Measurements from ENCODE around the gene BACE2.

Gene BACE2

GRCh38 chr21:41167348-41168342 is at the start of gene BACE2:
BACE2 (plus strand) TSS chr21:41168160; CDS start chr21:41168264, 104 bp downstream.
- DNase-seq = peak; percentile 21

GRCh38 chr21:41119901-41120300 is 48.1 kb upstream of the BACE2 start:
- no peak for DNase-seq

GRCh38 chr21:41120997-41121396 is 47.0 kb upstream of the BACE2 start:
- no peak for DNase-seq

- peak; percentile 74 for DNase-seq
Observed at GRCh38 chr21:41121785-41122415, 46.1 kb upstream of the BACE2 start.

GRCh38 chr21:41124641-41125201 is 43.2 kb upstream of the BACE2 start:
- no peak for DNase-seq

GRCh38 chr21:41128981-41129380 is 39.0 kb upstream of the BACE2 start:
- DNase-seq = no peak

GRCh38 chr21:41130883-41131282 is 37.1 kb upstream of the BACE2 start:
- no peak for DNase-seq

GRCh38 chr21:41133874-41134522 is 34.0 kb upstream of the BACE2 start:
- DNase-seq = no peak

- no peak for DNase-seq
Observed at GRCh38 chr21:41135746-41136145, 32.2 kb upstream of the BACE2 start.

- DNase-seq = no peak
Observed at GRCh38 chr21:41136286-41136685, 31.7 kb upstream of the BACE2 start.

GRCh38 chr21:41137401-41137800 is 30.6 kb upstream of the BACE2 start:
- no peak for DNase-seq

GRCh38 chr21:41137889-41138288 is 30.1 kb upstream of the BACE2 start:
- DNase-seq = no peak

- DNase-seq = no peak
Observed at GRCh38 chr21:41138711-41139110, 29.2 kb upstream of the BACE2 start.

GRCh38 chr21:41139275-41139674 is 28.7 kb upstream of the BACE2 start:
- no peak for DNase-seq

GRCh38 chr21:41139951-41140350 is 28.0 kb upstream of the BACE2 start:
- no peak for DNase-seq

GRCh38 chr21:41141031-41141457 is 26.9 kb upstream of the BACE2 start:
- DNase-seq = no peak

- peak; percentile 45 for DNase-seq
Observed at GRCh38 chr21:41142051-41142795, 25.7 kb upstream of the BACE2 start.

- no peak for DNase-seq
Observed at GRCh38 chr21:41143596-41144325, 24.2 kb upstream of the BACE2 start.

- DNase-seq = peak; percentile 77
Observed at GRCh38 chr21:41147096-41147978, 20.6 kb upstream of the BACE2 start.

- no peak for DNase-seq
Observed at GRCh38 chr21:41147979-41148355, 20.0 kb upstream of the BACE2 start.

GRCh38 chr21:41148798-41149197 is 19.2 kb upstream of the BACE2 start:
- no peak for DNase-seq

All from DMS153 (cell line).